Measurements from ENCODE around the gene BCORL1.

DNA sequence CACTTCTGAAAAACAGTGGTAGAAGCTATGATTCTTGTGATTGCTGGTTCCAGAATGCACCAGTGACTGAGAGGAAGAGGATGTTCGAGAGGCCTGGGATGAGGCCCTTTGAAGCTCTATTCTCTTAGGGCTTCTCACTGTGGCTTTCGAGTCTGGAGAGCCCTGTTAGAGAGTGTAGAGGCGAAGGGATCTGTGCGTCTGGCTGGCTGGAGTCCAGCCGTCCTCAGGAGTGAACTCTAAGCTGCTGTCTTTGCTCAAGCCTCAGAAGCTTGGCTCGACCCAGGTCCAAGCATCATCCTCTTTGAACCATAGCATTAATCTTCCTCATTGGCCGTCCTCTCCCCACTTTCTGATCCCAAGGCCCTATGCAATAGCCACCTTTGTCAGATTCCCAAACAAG, 76.2 kb downstream of the BCORL1 start:
- no peak for TF ChIP-seq CTCF (IDR thresholded peaks at IDR 0.05)
- no peak for TF ChIP-seq POLR2A (IDR thresholded peaks at IDR 0.05)

Measured in thyroid gland (tissue), 4 donors.